HEK293T (cell line): ENCODE data around the gene PTPN2.

Experiments
- FOXA1 ChIP-seq: fragments of 450-650 bp; IDR thresholded peaks from 2 replicates; pipeline ENCODE4 v1.6.1; 2016; ENCODE audit warnings: mild to moderate bottlenecking
- FOXK2 ChIP-seq: fragments of 450-650 bp; IDR thresholded peaks from 2 replicates; pipeline ENCODE4 v1.6.1; 2016; ENCODE audit warnings: mild to moderate bottlenecking
- L3MBTL2 ChIP-seq: fragments of 450-650 bp; conservative IDR thresholded peaks from 2 replicates; pipeline ENCODE4 v1.6.1; 2016; ENCODE audit warnings: mild to moderate bottlenecking

DNA sequence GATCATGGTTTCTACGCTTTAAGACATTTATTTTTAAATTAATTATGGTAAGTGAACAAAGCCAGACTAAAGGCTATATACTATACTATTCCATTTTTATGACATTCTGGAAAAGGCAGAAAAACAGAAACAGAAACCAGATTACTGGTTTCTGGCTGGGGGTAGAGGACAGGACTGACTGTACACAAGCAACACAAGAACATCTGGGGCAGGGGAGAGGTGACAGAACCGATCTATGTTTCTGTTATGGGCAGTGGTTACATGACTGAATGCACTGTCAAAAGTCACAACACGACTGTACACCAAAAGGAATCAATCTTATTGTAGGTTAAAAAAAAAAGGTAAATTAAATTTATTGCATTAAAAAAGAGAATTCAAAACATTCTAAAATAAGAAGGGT, 64.7 kb downstream of the PTPN2 start:
- TF ChIP-seq L3MBTL2 (no peak), FOXK2 (no peak), FOXA1 (no peak)
